ENCODE results near the gene LNPEP. TPM values are rescaled to one million over a fixed set of nuclear protein-coding genes. Genes with fewer than 3 reads are reported as not detected.

LNPEP gene
- total RNA-seq, 1 donor from 2014 or later: 19.6 TPM

DNA sequence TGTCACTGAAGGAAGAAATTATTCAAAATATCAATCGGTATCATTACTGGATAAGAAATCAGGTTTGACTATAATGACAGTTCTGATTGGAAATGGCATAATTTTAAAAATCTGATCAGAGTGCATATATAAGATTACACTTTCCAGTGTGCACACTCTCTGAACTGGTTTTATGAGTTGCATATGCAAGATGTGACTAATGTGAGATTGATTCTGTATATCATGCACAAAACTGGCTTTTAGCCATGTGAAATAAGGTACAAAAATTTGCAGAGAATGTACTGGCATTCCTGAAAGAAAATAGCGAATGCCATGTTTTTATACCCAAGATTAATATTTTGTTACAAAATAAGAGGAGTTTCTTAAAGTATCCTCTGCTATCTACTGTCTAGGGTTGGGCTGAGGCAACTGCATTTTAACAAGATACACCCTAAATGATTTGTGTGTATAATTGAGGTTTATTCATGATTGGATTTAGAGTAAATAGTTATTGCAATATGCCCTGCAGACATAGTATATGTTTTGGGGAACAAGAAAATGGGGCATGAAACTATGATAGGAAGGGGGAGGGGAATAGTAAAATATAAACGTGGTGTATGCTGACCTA, 70.7 kb downstream of the LNPEP start:
- Mint-ChIP-seq H3K9me3 (no peaks in the 10 kb centered on the region), H3K36me3 (no peaks in the 10 kb centered on the region), H3K4me1 (no peaks in the 10 kb centered on the region), H3K4me3 (no peak overlapping the region), H3K27ac (no peak overlapping the region), H3K27me3 (ENCODE audit: insufficient read depth, low read depth) (no peaks in the 10 kb centered on the region)
- no peaks in the 10 kb centered on the region for H3K4me1 ChIP-seq
- H4K20me1 ChIP-seq (ENCODE audit: low read depth): no peaks in the 10 kb centered on the region
- no peak overlapping the region for H2AFZ ChIP-seq (replicated peaks)
- no peak overlapping the region for H3K4me2 ChIP-seq
- no peaks in the 10 kb centered on the region for H3K9me3 ChIP-seq (ENCODE audit: low read depth)
- H3K4me3 ChIP-seq: no peak overlapping the region
- H3K9ac ChIP-seq: no peak overlapping the region
- TF ChIP-seq, protein P1, sequence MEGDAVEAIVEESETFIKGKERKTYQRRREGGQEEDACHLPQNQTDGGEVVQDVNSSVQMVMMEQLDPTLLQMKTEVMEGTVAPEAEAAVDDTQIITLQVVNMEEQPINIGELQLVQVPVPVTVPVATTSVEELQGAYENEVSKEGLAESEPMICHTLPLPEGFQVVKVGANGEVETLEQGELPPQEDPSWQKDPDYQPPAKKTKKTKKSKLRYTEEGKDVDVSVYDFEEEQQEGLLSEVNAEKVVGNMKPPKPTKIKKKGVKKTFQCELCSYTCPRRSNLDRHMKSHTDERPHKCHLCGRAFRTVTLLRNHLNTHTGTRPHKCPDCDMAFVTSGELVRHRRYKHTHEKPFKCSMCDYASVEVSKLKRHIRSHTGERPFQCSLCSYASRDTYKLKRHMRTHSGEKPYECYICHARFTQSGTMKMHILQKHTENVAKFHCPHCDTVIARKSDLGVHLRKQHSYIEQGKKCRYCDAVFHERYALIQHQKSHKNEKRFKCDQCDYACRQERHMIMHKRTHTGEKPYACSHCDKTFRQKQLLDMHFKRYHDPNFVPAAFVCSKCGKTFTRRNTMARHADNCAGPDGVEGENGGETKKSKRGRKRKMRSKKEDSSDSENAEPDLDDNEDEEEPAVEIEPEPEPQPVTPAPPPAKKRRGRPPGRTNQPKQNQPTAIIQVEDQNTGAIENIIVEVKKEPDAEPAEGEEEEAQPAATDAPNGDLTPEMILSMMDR (IDR thresholded peaks at IDR 0.05): no peak
- no peak for TF ChIP-seq EZH2 (IDR thresholded peaks at IDR 0.05)
- no peak for TF ChIP-seq EZH2phosphoT487 (IDR thresholded peaks at IDR 0.05)
- H3K27me3 ChIP-seq: no peaks in the 10 kb centered on the region
- no peaks in the 10 kb centered on the region for H3K79me2 ChIP-seq (ENCODE audit: low read depth)
- no peak overlapping the region for H3K27ac ChIP-seq
- no peak for DNase-seq (ENCODE audit: low spot score)
- no peaks in the 10 kb centered on the region for H3K36me3 ChIP-seq
- H3F3A ChIP-seq (ENCODE audit: low read depth): no peaks in the 10 kb centered on the region

GRCh38 chr5:97009212-97009898, 73.5 kb downstream of the LNPEP start:
- Histone ChIP-seq H3F3A (ENCODE audit: low read depth) (no peaks in the 10 kb centered on the region), H3K9me3 (ENCODE audit: low read depth) (no peaks in the 10 kb centered on the region), H2AFZ (replicated peaks) (no peak overlapping the region), H3K9ac (no peak overlapping the region), H3K27ac (peak overlapping the region; percentile 6), H4K20me1 (ENCODE audit: low read depth) (no peaks in the 10 kb centered on the region), H3K4me2 (no peak overlapping the region), H3K27me3 (no peaks in the 10 kb centered on the region), H3K79me2 (ENCODE audit: low read depth) (no peaks in the 10 kb centered on the region), H3K4me1 (no peaks in the 10 kb centered on the region), H3K36me3 (no peaks in the 10 kb centered on the region), H3K4me3 (no peak overlapping the region)
- no peak for DNase-seq (ENCODE audit: low spot score)
- H3K4me1 Mint-ChIP-seq: no peaks in the 10 kb centered on the region
- no peak overlapping the region for H3K27ac Mint-ChIP-seq
- TF ChIP-seq EZH2phosphoT487 (IDR thresholded peaks at IDR 0.05): no peak
- no peak for TF ChIP-seq EZH2 (IDR thresholded peaks at IDR 0.05)
- TF ChIP-seq, protein P1 (IDR thresholded peaks at IDR 0.05): no peak
- no peaks in the 10 kb centered on the region for H3K9me3 Mint-ChIP-seq
- H3K27me3 Mint-ChIP-seq (ENCODE audit: insufficient read depth, low read depth): no peaks in the 10 kb centered on the region
- no peak overlapping the region for H3K4me3 Mint-ChIP-seq
- H3K36me3 Mint-ChIP-seq: peaks cover 2% of the 10 kb centered on the region

- Histone ChIP-seq H3K9me3 (ENCODE audit: low read depth) (no peaks in the 10 kb centered on the region), H3K27ac (no peak overlapping the region), H3K27me3 (no peaks in the 10 kb centered on the region), H3K4me1 (no peaks in the 10 kb centered on the region), H4K20me1 (ENCODE audit: low read depth) (no peaks in the 10 kb centered on the region), H2AFZ (replicated peaks) (no peak overlapping the region), H3K4me3 (no peak overlapping the region), H3K36me3 (no peaks in the 10 kb centered on the region), H3K79me2 (ENCODE audit: low read depth) (no peaks in the 10 kb centered on the region), H3F3A (ENCODE audit: low read depth) (no peaks in the 10 kb centered on the region), H3K4me2 (no peak overlapping the region), H3K9ac (no peak overlapping the region)
- Mint-ChIP-seq H3K4me3 (no peak overlapping the region), H3K27ac (no peak overlapping the region), H3K27me3 (ENCODE audit: insufficient read depth, low read depth) (no peaks in the 10 kb centered on the region), H3K36me3 (peaks cover 2% of the 10 kb centered on the region), H3K9me3 (no peaks in the 10 kb centered on the region), H3K4me1 (no peaks in the 10 kb centered on the region)
- TF ChIP-seq, protein P1 (IDR thresholded peaks at IDR 0.05): no peak
- TF ChIP-seq EZH2phosphoT487 (IDR thresholded peaks at IDR 0.05) (no peak), EZH2 (IDR thresholded peaks at IDR 0.05) (no peak)
- DNase-seq (ENCODE audit: low spot score): no peak
These were observed 74.0 kb downstream of the LNPEP start for GRCh38 chr5:97009921-97010320.

Data from neural progenitor cell (in vitro differentiated cells).